Cardiac muscle cell (in vitro differentiated cells and primary cell): ENCODE results near the gene KIRREL3. TPM values are rescaled to one million over a fixed set of nuclear protein-coding genes. Genes with fewer than 3 reads are reported as not detected.

Source experiments
- DNase-seq, 2 donors: peaks; one replicate each; pipeline versions ENCODE4 v3.0.0 to v3.0.0-alpha.2; 2010 to 2017; ENCODE audit warnings: low read depth in 1 of 2, low spot score in 1 of 2
- H3K27ac ChIP-seq: fragments of 200-600 bp; sonication (generic); 2 replicates; pipeline ENCODE4 v1.5.1; 2016
- H3K27me3 ChIP-seq: fragments of 200-600 bp; sonication (generic); 2 replicates; pipeline ENCODE4 v1.6.0; 2016; ENCODE audit warnings: control low read depth
- H3K36me3 ChIP-seq: fragments of 200-600 bp; sonication (generic); 2 replicates; pipeline ENCODE4 v1.5.1; 2016; ENCODE audit warnings: control low read depth
- H3K4me1 ChIP-seq: fragments of 200-600 bp; sonication (generic); 2 replicates; pipeline ENCODE4 v1.8.1; 2017; ENCODE audit warnings: low read depth, mild to moderate bottlenecking, mixed run types
- H3K4me3 ChIP-seq: fragments of 200-600 bp; sonication (generic); 2 replicates; pipeline ENCODE4 v1.5.1; 2016; ENCODE audit warnings: mild to moderate bottlenecking
- H3K9me3 ChIP-seq: fragments of 200-600 bp; sonication (generic); 2 replicates; pipeline ENCODE4 v1.5.1; 2017; ENCODE audit warnings: low read depth, mild to moderate bottlenecking, control low read depth
- polyA plus RNA-seq: library from polyadenylated mRNA; unstranded; fragments of >200 nt; fragmentation: Nextera tagmentation; extraction: Ambion mirVana; gene quantifications from 2 replicates; pipeline ENCODE4 v1.2.1, GENCODE V29; 2016
- total RNA-seq: library from RNA; depleted of rRNA; stranded (reverse); fragments of >200 nt; gene quantifications from 2 replicates; pipeline ENCODE4 v1.2.3, GENCODE V29; 2016
- TF ChIP-seq, protein P1 (sequence below): IDR thresholded peaks from 2 replicates; pipeline ENCODE4 v1.5.1; 2012; ENCODE audit warnings: low read depth, mild to moderate bottlenecking, low read length

Gene KIRREL3
- total and polyA plus RNA-seq, 2 experiments from 2014 or later: 0.12 to 0.89 TPM

DNA sequence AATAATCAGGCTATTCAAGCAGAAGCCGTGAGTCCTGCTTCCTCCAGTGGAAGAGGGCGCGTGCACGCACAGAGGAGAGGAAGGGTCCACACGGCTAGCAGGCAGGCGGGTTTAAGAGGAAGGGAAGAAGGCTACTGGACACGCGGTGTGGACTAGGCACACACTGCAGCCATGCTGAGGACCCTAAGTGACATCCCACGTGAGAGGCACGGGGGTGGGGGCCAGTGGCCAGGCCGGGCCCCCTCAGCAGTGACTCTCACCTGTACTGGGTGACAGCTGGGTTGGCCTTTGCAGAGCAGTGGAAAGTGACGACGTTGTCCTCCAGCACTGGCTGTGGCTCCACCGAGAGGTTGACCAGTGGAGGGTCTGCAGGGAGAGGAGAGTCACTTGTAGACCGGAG lies 544.5 kb downstream of the KIRREL3 start:
- Histone ChIP-seq H3K27me3 (peaks cover 3% of the 10 kb centered on the region), H3K36me3 (no peaks in the 10 kb centered on the region), H3K27ac (peak overlapping the region; percentile 18), H3K9me3 (no peaks in the 10 kb centered on the region), H3K4me1 (peaks cover 22% of the 10 kb centered on the region), H3K4me3 (no peak overlapping the region)
- no peak for DNase-seq
- TF ChIP-seq, protein P1, sequence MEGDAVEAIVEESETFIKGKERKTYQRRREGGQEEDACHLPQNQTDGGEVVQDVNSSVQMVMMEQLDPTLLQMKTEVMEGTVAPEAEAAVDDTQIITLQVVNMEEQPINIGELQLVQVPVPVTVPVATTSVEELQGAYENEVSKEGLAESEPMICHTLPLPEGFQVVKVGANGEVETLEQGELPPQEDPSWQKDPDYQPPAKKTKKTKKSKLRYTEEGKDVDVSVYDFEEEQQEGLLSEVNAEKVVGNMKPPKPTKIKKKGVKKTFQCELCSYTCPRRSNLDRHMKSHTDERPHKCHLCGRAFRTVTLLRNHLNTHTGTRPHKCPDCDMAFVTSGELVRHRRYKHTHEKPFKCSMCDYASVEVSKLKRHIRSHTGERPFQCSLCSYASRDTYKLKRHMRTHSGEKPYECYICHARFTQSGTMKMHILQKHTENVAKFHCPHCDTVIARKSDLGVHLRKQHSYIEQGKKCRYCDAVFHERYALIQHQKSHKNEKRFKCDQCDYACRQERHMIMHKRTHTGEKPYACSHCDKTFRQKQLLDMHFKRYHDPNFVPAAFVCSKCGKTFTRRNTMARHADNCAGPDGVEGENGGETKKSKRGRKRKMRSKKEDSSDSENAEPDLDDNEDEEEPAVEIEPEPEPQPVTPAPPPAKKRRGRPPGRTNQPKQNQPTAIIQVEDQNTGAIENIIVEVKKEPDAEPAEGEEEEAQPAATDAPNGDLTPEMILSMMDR: no peak

DNA sequence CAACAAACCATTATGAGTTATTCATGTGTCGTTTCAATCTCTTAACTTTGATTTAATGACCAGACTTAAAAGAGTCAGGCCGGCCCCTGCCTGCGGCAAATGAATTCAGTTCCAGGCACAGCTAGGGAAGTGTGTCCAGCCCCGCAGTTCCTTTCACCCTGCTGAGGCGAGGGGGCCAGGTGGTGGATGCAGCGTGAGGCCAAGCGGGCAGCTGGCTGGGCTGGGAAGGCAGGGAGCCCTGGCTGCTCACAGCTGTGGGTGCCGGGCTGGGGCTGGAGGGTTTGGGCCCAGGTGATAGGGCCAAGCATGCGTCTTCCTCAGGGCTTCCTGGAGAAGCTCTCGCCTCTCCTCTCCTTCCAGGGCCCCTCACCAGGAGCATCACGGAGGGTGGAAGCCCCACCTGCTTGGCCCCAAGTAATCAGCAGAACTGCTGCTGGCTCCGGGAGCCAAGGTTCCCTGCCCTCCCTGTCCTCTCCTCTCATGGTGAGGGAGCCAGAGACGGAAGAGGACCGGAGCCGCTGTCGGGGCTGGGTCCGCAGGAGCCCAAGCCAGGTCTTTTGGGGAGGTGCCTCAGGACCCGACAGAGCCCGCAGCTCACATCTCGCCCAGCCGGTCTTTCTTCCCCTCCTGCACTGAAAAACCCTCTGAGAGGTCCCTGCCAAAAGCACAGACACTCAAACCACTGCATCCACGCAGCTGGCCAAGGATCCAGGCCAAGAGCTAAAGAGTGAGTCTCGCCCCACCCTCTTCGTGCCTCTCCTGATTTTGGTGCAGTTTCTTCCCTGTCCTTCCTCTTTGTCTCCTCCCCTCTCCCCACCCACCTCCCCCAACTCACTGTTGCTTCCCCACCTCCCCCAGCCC lies 548.1 kb downstream of the KIRREL3 start:
- no peak for DNase-seq

DNA sequence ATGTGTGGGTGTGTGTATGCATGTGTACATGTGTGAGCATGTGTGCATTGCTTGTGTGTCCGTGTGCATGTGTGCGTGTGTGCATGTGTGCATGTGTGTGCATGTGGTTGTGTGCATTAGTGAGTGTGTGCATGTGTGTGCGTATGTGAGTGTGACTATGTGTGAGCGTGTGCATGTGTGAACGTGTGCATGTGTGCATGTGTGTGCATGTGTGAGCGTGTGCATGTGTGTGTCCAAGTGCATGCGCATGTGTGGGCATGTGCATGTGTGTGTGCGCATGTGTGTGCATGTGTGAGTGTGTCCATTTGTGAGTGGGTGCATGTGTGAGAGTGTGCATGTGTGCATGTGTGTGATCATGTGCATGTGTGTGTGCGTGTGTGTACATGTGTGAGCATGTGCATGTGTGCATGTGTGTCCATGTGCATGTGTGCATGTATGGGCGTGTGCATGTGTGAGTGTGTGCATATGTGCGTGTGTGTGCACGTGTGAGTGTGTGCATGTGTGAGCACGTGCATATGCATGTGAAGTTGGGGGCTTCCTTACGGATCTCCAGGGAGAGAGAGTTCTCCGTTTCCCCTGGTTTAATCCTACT lies 549.3 kb downstream of the KIRREL3 start:
- Histone ChIP-seq H3K27ac (no peak overlapping the region), H3K4me3 (no peak overlapping the region), H3K4me1 (peaks cover 10% of the 10 kb centered on the region), H3K9me3 (no peaks in the 10 kb centered on the region), H3K27me3 (peaks cover 3% of the 10 kb centered on the region), H3K36me3 (no peaks in the 10 kb centered on the region)
- TF ChIP-seq, protein P1: no peak
- DNase-seq: no peak

More for the DNA sequence above, 548.1 kb downstream of the KIRREL3 start:
- Histone ChIP-seq H3K9me3 (no peaks in the 10 kb centered on the region), H3K27me3 (no peaks in the 10 kb centered on the region), H3K36me3 (no peaks in the 10 kb centered on the region), H3K27ac (no peak overlapping the region), H3K4me3 (no peak overlapping the region), H3K4me1 (peaks cover 20% of the 10 kb centered on the region)
- TF ChIP-seq, protein P1: no peak

DNA sequence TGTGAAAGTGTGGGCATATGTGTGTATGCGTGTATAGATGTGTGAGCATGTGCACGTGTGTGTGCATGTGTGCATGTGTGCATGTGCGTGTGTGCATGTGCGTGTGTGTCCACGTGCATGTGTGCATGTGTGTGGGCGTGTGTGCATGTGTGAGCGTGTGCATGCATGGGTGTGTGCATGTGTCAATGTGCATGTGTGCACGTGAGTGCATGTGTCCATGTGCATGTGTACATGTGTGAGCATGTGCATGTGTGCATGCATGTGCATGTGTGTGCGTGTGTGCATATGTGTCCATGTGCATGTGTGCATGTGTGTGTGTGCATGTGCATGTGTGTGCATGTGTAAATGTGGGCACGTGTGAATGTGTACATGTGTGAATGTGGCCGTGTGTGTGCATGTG lies 549.8 kb downstream of the KIRREL3 start:
- peaks cover 8% of the 10 kb centered on the region for H3K4me1 ChIP-seq
- DNase-seq: no peak
- TF ChIP-seq, protein P1: no peak
- H3K36me3 ChIP-seq: no peaks in the 10 kb centered on the region
- no peaks in the 10 kb centered on the region for H3K9me3 ChIP-seq
- H3K4me3 ChIP-seq: no peak overlapping the region
- H3K27ac ChIP-seq: no peak overlapping the region
- peaks cover 3% of the 10 kb centered on the region for H3K27me3 ChIP-seq

DNA sequence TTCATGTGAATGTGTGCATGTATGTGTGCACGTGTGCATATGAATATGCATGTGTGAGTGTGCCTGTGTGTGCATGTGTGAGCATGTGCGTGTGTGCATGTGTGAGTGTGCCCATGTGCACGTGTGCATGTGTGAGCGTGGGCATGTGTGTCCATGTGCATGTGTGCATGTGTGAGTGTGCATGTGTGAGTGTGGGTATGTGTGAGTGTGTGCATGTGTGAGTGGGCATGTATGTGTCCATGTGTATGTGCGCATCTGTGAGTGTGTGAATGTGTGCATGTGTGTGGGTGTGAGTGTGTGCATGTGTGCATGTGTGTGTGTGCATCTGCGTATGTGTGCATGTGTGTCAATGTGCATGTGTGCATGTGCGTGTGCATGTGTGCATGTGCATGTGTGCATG lies 550.4 kb downstream of the KIRREL3 start:
- DNase-seq: no peak
- Histone ChIP-seq H3K4me1 (peaks cover 8% of the 10 kb centered on the region), H3K9me3 (no peaks in the 10 kb centered on the region), H3K27ac (no peak overlapping the region), H3K4me3 (no peak overlapping the region), H3K36me3 (no peaks in the 10 kb centered on the region), H3K27me3 (peaks cover 3% of the 10 kb centered on the region)
- TF ChIP-seq, protein P1: no peak
